HEK293 (cell line): ENCODE results near the gene RAI14.

Experiments
- CTCF ChIA-PET: fragments of 350-600 bp; formaldehyde crosslinking; extraction: SDS; loops from one replicate; lab custom pipeline; 2021; ENCODE audit warnings: antibody characterized with exemption; lab: Yijun Ruan, JAX
- POLR2A ChIA-PET: fragments of 300-600 bp; formaldehyde crosslinking; extraction: SDS; loops from one replicate; lab custom pipeline; 2020; ENCODE audit warnings: antibody characterized with exemption, inconsistent platforms; lab: Yijun Ruan, JAX
- H3K27ac ChIP-seq: fragments of 200-500 bp; sonication (Bioruptor generic); 2 replicates; pipeline ENCODE4 v1.5.1; 2014; ENCODE audit warnings: low read depth, low read length, control low read depth, inconsistent platforms; ENCODE audit errors: extremely low read depth
- H3K36me3 ChIP-seq, 2 experiments: fragments of 200-500 bp in 1 of 2; sonication (Bioruptor generic) in 1 of 2; 1 replicate in 1 of 2; 2 replicates in 1 of 2; pipeline ENCODE4 v1.5.1; 2014 to 2017; ENCODE audit warnings: inconsistent platforms in 2 of 2, low read length in 2 of 2; ENCODE audit not compliant: control insufficient read depth in 2 of 2, insufficient read depth in 1 of 2
- H3K4me1 ChIP-seq: fragments of 200-500 bp; sonication (Bioruptor generic); 2 replicates; pipeline ENCODE4 v1.5.1; 2014; ENCODE audit warnings: mild to moderate bottlenecking, low read length, inconsistent platforms; ENCODE audit not compliant: control insufficient read depth, insufficient read depth
- H3K4me3 ChIP-seq: 2 replicates; pipeline ENCODE4 v1.5.1; 2011; ENCODE audit warnings: low read depth, mild to moderate bottlenecking, control low read depth, low read length, moderate library complexity
- H3K9me3 ChIP-seq: fragments of 200-500 bp; sonication (Bioruptor generic); 2 replicates; pipeline ENCODE4 v1.5.1; 2014; ENCODE audit warnings: low read depth, low read length, inconsistent platforms; ENCODE audit not compliant: control insufficient read depth, insufficient read depth
- ATF2 ChIP-seq: fragments of 450-650 bp; formaldehyde crosslinking; IDR thresholded peaks from 2 replicates; pipeline ENCODE4 v1.5.1; 2016; ENCODE audit warnings: missing biosample characterization, missing genetic modification characterization, low read depth
- IKZF3 ChIP-seq: fragments of 450-650 bp; IDR thresholded peaks from 2 replicates; pipeline ENCODE4 v1.5.0; 2018; ENCODE audit warnings: missing biosample characterization, mild to moderate bottlenecking, missing genetic modification characterization, moderate library complexity
- PRDM1 ChIP-seq: fragments of 450-650 bp; formaldehyde crosslinking; IDR thresholded peaks from 2 replicates; pipeline ENCODE4; 2016; ENCODE audit warnings: missing biosample characterization, missing genetic modification characterization
- REPIN1 ChIP-seq: fragments of 450-650 bp; formaldehyde crosslinking; IDR thresholded peaks from 2 replicates; pipeline ENCODE4 v1.5.1; 2017; ENCODE audit warnings: missing biosample characterization, missing genetic modification characterization, low read depth
- SALL2 ChIP-seq: fragments of 450-650 bp; formaldehyde crosslinking; IDR thresholded peaks from 2 replicates; pipeline ENCODE4 v1.5.0; 2017; ENCODE audit warnings: missing biosample characterization, mild to moderate bottlenecking, missing genetic modification characterization, borderline replicate concordance
- YY1 ChIP-seq: fragments of 450-650 bp; formaldehyde crosslinking; IDR thresholded peaks from 2 replicates; pipeline ENCODE4 v1.5.1; 2018; ENCODE audit warnings: missing biosample characterization, missing genetic modification characterization
- ZBTB17 ChIP-seq: fragments of 450-650 bp; formaldehyde crosslinking; IDR thresholded peaks from 2 replicates; pipeline ENCODE4 v1.5.1; 2016; ENCODE audit warnings: missing biosample characterization, missing genetic modification characterization
- ZFP37 ChIP-seq: fragments of 450-650 bp; formaldehyde crosslinking; IDR thresholded peaks from 2 replicates; pipeline ENCODE4 v1.5.1; 2016; ENCODE audit warnings: missing biosample characterization, missing genetic modification characterization
- ZNF121 ChIP-seq: fragments of 450-650 bp; formaldehyde crosslinking; IDR thresholded peaks from 2 replicates; pipeline ENCODE4 v1.5.1; 2016; ENCODE audit warnings: missing biosample characterization, missing genetic modification characterization
- ZNF132 ChIP-seq: fragments of 450-650 bp; formaldehyde crosslinking; IDR thresholded peaks from 2 replicates; pipeline ENCODE4 v1.5.1; 2017; ENCODE audit warnings: missing biosample characterization, missing genetic modification characterization, borderline replicate concordance
- ZNF223 ChIP-seq: fragments of 450-650 bp; formaldehyde crosslinking; IDR thresholded peaks from 2 replicates; pipeline ENCODE4 v1.5.1; 2016; ENCODE audit warnings: missing biosample characterization, missing genetic modification characterization
- ZNF23 ChIP-seq: fragments of 450-650 bp; formaldehyde crosslinking; IDR thresholded peaks from 2 replicates; pipeline ENCODE4 v1.5.1; 2016; ENCODE audit warnings: missing biosample characterization, missing genetic modification characterization, borderline replicate concordance
- ZNF266 ChIP-seq: fragments of 450-650 bp; formaldehyde crosslinking; IDR thresholded peaks from 2 replicates; pipeline ENCODE4 v1.5.1; 2016; ENCODE audit warnings: missing biosample characterization, missing genetic modification characterization, low read depth
- ZNF311 ChIP-seq: fragments of 450-650 bp; formaldehyde crosslinking; IDR thresholded peaks from 2 replicates; pipeline ENCODE4 v1.5.1; 2017; ENCODE audit warnings: missing biosample characterization, missing genetic modification characterization, borderline replicate concordance
- ZNF394 ChIP-seq: fragments of 450-650 bp; formaldehyde crosslinking; IDR thresholded peaks from 2 replicates; pipeline ENCODE4 v1.5.1; 2016; ENCODE audit warnings: missing biosample characterization, missing genetic modification characterization, mild to moderate bottlenecking, moderate library complexity, borderline replicate concordance
- ZNF404 ChIP-seq: fragments of 450-650 bp; formaldehyde crosslinking; IDR thresholded peaks from 2 replicates; pipeline ENCODE4 v1.5.1; 2017; ENCODE audit warnings: missing biosample characterization, missing genetic modification characterization
- ZNF473 ChIP-seq: fragments of 450-650 bp; formaldehyde crosslinking; IDR thresholded peaks from 2 replicates; pipeline ENCODE4 v1.5.1; 2017; ENCODE audit warnings: missing biosample characterization, missing genetic modification characterization
- ZNF513 ChIP-seq: fragments of 450-650 bp; IDR thresholded peaks from 2 replicates; pipeline ENCODE4 v1.5.1; 2018; ENCODE audit warnings: missing biosample characterization, missing genetic modification characterization
- ZNF571 ChIP-seq: fragments of 450-650 bp; formaldehyde crosslinking; IDR thresholded peaks from 2 replicates; pipeline ENCODE4 v1.5.0; 2017; ENCODE audit warnings: missing biosample characterization, missing genetic modification characterization
- ZNF580 ChIP-seq: fragments of 450-650 bp; formaldehyde crosslinking; IDR thresholded peaks from 2 replicates; pipeline ENCODE4 v1.5.1; 2016; ENCODE audit warnings: missing biosample characterization, missing genetic modification characterization
- ZNF747 ChIP-seq: fragments of 450-650 bp; formaldehyde crosslinking; IDR thresholded peaks from 2 replicates; pipeline ENCODE4 v1.5.1; 2016; ENCODE audit warnings: missing biosample characterization, missing genetic modification characterization
- ZNF776 ChIP-seq: fragments of 450-650 bp; formaldehyde crosslinking; IDR thresholded peaks from 2 replicates; pipeline ENCODE4 v1.5.0; 2017; ENCODE audit warnings: missing biosample characterization, missing genetic modification characterization, borderline replicate concordance
- ZNF830 ChIP-seq: fragments of 450-650 bp; IDR thresholded peaks from 2 replicates; pipeline ENCODE4 v1.5.0; 2018; ENCODE audit warnings: missing biosample characterization, missing genetic modification characterization, low read depth, mild to moderate bottlenecking, moderate library complexity

RAI14 gene

GRCh38 chr5:34737731-34738130 is 81.6 kb downstream of the RAI14 start:
- TF ChIP-seq ATF2 (tag by site-specific recombination) = no peak
- TF ChIP-seq ZNF266 (tag by site-specific recombination) = no peak
- TF ChIP-seq IKZF3 = no peak
- TF ChIP-seq ZNF121 = no peak
- TF ChIP-seq ZNF776 (tag by site-specific recombination) = no peak
- TF ChIP-seq ZNF513 = no peak
- TF ChIP-seq YY1 (tag by site-specific recombination) = no peak
- no peak for TF ChIP-seq ZFP37 (tag by site-specific recombination)
- no peak for TF ChIP-seq ZNF747 (tag by site-specific recombination)
- TF ChIP-seq ZBTB17 (tag by site-specific recombination) = no peak
- no peak for TF ChIP-seq ZNF830 (tag by site-specific recombination)
- TF ChIP-seq SALL2 (tag by site-specific recombination) = no peak
- TF ChIP-seq ZNF23 = no peak
- no peak for TF ChIP-seq ZNF580 (tag by site-specific recombination)
- no peak for TF ChIP-seq PRDM1 (tag by site-specific recombination)
- Histone ChIP-seq H3K4me1 (peaks cover 6% of the 10 kb centered on the region; the same call in 1 of the 2 replicates), H3K4me3 (no peak overlapping the region), H3K36me3 (no peaks in the 10 kb centered on the region; a peak in 1 of 3 replicates), H3K9me3 (no peaks in the 10 kb centered on the region), H3K27ac (no peak overlapping the region)
- ChIA-PET POLR2A (no interaction called here), CTCF (interaction anchor here (0.6 kb wide), 1 partner anchor 150 kb away, joined by 3 read pairs; no protein-coding TSS in a partner anchor)

GRCh38 chr5:34738381-34738780 is 82.3 kb downstream of the RAI14 start:
- POLR2A ChIA-PET = no interaction called here
- H3K4me1 ChIP-seq = peaks cover 6% of the 10 kb centered on the region; the same call in 1 of the 2 replicates
- CTCF ChIA-PET = no interaction called here

GRCh38 chr5:34740389-34740806 is 84.3 kb downstream of the RAI14 start:
- ChIA-PET CTCF (interaction anchor here (1.1 kb wide), 1 partner anchor 158 kb away, joined by 3 read pairs; no protein-coding TSS in a partner anchor), POLR2A (no interaction called here)
- TF ChIP-seq ZNF394 (tag by site-specific recombination) (no peak), ZNF132 (no peak), ZNF311 (tag by site-specific recombination) (no peak), ZNF404 (no peak), ZNF473 (no peak), ZNF747 (tag by site-specific recombination) (no peak), ZNF223 (tag by site-specific recombination) (no peak), ZNF776 (tag by site-specific recombination) (no peak)
- Histone ChIP-seq H3K4me3 (no peak overlapping the region), H3K4me1 (peaks cover 6% of the 10 kb centered on the region; the same call in 1 of the 2 replicates), H3K9me3 (no peaks in the 10 kb centered on the region), H3K27ac (no peak overlapping the region), H3K36me3 (no peaks in the 10 kb centered on the region; a peak in 1 of 3 replicates)

More at GRCh38 chr5:34738381-34738780, 82.3 kb downstream of the RAI14 start:
- TF ChIP-seq REPIN1 (tag by site-specific recombination) (no peak), ZNF571 (tag by site-specific recombination) (no peak)
- H3K27ac ChIP-seq = no peak overlapping the region
- H3K36me3 ChIP-seq = no peaks in the 10 kb centered on the region; a peak in 1 of 3 replicates
- no peaks in the 10 kb centered on the region for H3K9me3 ChIP-seq
- H3K4me3 ChIP-seq = no peak overlapping the region
